Body of pancreas (tissue), 4 donors: Measurements from ENCODE around the gene PNMT.

Experiments used
- POLR2A ChIP-seq, 3 donors: fragments of 450-650 bp; IDR thresholded peaks; one replicate each; pipeline ENCODE4 v1.6.1; 2016; ENCODE audit warnings: antibody characterized with exemption in 3 of 3, mild to moderate bottlenecking in 2 of 3
- TF ChIP-seq, protein P1 (sequence below), 7 experiments: fragments of 450-650 bp in 4 of 7; fragments of 200-600 bp in 3 of 7; sonication (generic) in 3 of 7; IDR thresholded peaks; one replicate each; pipeline ENCODE4 v1.5.1; 2016 to 2019; ENCODE audit warnings: antibody characterized with exemption in 7 of 7

DNA sequence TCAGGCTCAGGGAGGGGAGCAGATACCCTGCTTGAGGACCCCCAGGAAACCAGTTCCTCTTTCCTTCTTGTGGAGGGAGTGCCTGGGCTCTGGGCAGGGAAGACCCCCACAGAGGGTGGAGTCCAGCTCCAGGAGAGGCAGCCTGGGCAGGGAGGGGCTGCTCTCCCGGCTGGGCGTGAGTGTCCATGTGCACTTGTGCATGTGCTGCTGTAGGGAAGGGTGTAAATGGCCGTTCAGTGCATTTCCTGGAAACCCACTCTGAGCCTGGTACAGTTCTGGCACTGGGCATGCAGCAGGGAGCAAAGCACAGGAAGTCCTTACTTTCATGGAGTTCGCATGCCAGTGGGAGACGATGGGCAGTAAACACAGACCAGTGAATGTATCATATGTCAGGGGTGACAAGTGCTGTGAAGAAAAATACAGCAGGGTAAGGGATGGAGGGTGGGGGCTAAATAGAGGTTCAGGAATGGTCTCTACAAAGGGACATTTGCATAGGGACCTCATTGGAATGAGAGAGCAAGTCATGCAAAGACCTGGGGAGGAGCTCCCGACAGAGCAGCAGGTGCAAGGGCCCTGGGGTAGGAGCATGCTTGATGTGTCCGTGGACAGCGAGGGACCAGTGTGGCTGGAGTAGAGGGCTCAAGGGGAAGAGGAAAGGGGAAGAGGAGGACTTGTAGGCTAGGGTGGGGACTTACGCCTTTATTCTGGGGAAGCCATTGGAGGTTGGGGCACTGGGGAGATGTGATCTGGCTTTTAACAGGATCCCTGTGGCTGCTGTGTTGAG lies 25.8 kb upstream of the PNMT start:
- TF ChIP-seq POLR2A (IDR thresholded peaks at IDR 0.05) = no peak
- TF ChIP-seq, protein P1, sequence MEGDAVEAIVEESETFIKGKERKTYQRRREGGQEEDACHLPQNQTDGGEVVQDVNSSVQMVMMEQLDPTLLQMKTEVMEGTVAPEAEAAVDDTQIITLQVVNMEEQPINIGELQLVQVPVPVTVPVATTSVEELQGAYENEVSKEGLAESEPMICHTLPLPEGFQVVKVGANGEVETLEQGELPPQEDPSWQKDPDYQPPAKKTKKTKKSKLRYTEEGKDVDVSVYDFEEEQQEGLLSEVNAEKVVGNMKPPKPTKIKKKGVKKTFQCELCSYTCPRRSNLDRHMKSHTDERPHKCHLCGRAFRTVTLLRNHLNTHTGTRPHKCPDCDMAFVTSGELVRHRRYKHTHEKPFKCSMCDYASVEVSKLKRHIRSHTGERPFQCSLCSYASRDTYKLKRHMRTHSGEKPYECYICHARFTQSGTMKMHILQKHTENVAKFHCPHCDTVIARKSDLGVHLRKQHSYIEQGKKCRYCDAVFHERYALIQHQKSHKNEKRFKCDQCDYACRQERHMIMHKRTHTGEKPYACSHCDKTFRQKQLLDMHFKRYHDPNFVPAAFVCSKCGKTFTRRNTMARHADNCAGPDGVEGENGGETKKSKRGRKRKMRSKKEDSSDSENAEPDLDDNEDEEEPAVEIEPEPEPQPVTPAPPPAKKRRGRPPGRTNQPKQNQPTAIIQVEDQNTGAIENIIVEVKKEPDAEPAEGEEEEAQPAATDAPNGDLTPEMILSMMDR (IDR thresholded peaks at IDR 0.05) = no peak
